Measurements from ENCODE around the gene MARK1. TPM values are rescaled to one million over a fixed set of nuclear protein-coding genes. Genes with fewer than 3 reads are reported as not detected.

The MARK1 gene
- total RNA-seq, 1 experiment from 2014 or later: 1.8 TPM

DNA sequence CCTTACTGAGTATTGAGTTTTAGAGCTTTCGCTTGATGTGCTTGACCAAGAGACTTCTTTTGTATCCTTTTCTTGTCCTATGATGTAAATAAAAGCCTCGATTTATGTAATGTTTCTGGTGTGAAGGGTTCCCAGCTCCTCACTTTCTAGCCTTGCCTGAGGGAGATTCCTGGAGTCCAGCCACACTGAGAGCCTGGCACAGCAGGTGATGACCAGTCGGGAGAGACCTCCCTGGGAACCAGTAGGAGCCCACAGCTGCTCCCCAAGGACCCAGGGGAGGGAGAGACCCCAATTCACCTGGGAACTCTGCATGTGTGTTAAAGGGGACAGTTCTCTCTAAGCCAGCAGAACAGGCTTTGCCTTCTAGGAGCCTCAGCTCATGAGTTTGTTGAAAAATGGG, 171.1 kb downstream of the MARK1 start:
- intact Hi-C loops (cut with micrococcal nuclease; ENCODE audit: unreplicated experiment): no loop called here
- Mint-ChIP-seq H3K4me1 (ENCODE audit: low read depth, unreplicated experiment) (no peaks in the 10 kb centered on the region), H3K9me3 (ENCODE audit: low read depth, unreplicated experiment) (no peaks in the 10 kb centered on the region), H3K4me3 (ENCODE audit: low read depth, unreplicated experiment) (no peak overlapping the region), H3K27ac (ENCODE audit: unreplicated experiment) (no peak overlapping the region), H3K27me3 (ENCODE audit: unreplicated experiment) (peaks cover 7% of the 10 kb centered on the region), H3K36me3 (ENCODE audit: insufficient read depth, unreplicated experiment) (no peaks in the 10 kb centered on the region)
- CTCF ChIA-PET: interaction anchor here (1.1 kb wide), 1 partner anchor 34 kb away, joined by 4 read pairs; no protein-coding TSS in a partner anchor
- TF ChIP-seq, protein P1, sequence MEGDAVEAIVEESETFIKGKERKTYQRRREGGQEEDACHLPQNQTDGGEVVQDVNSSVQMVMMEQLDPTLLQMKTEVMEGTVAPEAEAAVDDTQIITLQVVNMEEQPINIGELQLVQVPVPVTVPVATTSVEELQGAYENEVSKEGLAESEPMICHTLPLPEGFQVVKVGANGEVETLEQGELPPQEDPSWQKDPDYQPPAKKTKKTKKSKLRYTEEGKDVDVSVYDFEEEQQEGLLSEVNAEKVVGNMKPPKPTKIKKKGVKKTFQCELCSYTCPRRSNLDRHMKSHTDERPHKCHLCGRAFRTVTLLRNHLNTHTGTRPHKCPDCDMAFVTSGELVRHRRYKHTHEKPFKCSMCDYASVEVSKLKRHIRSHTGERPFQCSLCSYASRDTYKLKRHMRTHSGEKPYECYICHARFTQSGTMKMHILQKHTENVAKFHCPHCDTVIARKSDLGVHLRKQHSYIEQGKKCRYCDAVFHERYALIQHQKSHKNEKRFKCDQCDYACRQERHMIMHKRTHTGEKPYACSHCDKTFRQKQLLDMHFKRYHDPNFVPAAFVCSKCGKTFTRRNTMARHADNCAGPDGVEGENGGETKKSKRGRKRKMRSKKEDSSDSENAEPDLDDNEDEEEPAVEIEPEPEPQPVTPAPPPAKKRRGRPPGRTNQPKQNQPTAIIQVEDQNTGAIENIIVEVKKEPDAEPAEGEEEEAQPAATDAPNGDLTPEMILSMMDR (IDR thresholded peaks at IDR 0.05; ENCODE audit: unreplicated experiment): no peak
- no TSS peak for BruUV-seq (replicated peaks)
- no peak for DNase-seq

DNA sequence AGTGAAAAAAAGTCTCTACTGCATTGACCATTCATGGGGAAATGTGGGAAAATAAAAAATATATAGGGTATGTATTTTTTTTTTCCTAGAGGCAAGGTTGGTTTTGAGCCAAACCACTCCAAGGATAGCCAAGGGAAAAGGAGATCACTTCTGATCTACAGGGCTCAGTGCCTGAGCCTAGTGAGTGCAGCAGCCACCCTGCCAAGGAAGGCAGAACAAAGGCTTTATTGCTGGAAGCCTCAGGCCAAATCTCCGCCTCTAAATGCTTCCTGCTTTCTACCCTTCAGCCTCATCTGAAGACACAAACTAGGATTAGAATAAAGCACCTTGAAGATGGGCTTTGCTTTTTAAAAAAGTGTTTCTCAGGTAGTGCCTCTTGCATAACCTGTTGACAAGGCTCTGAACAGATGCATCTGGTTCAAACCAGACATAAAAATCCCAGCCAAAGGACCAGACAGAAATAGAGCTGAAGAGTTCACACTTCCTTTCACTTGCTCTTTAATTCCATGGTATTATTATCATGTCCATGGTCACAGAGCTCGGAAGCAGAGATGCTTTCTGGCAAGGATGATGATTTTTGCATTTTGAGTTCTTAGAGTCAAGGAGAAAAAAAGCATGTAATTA, 172.7 kb downstream of the MARK1 start:
- no peaks in the 10 kb centered on the region for H3K4me1 Mint-ChIP-seq (ENCODE audit: low read depth, unreplicated experiment)

DNA sequence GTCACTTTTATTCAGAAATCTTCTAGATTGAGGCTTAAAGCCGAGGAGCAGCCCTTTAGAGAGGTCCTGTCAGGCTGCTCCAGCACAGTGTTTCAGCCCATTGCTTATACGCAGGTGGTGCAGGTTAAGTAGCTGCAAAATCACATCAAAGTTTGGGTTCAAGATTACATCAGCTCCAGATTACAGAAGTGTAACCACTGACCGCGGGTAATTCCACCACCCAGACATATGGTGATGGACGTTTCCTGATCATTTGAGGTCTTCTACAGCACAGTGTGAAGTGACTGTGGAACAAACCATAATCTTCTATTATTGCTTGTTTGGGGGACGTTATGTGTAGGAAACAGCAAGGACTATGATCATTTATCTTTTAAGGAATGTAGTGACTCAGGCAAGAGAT, 174.0 kb downstream of the MARK1 start:
- Mint-ChIP-seq H3K36me3 (ENCODE audit: insufficient read depth, unreplicated experiment) (no peaks in the 10 kb centered on the region), H3K4me3 (ENCODE audit: low read depth, unreplicated experiment) (no peak overlapping the region), H3K27ac (ENCODE audit: unreplicated experiment) (no peak overlapping the region), H3K27me3 (ENCODE audit: unreplicated experiment) (peaks cover 7% of the 10 kb centered on the region), H3K4me1 (ENCODE audit: low read depth, unreplicated experiment) (no peaks in the 10 kb centered on the region), H3K9me3 (ENCODE audit: low read depth, unreplicated experiment) (no peaks in the 10 kb centered on the region)
- intact Hi-C loops (cut with micrococcal nuclease; ENCODE audit: unreplicated experiment): no loop called here
- no TSS peak for BruUV-seq (replicated peaks)
- CTCF ChIA-PET: no interaction called here
- TF ChIP-seq, protein P1 (IDR thresholded peaks at IDR 0.05; ENCODE audit: unreplicated experiment): no peak
- DNase-seq: no peak

More for the DNA sequence above, 172.7 kb downstream of the MARK1 start:
- CTCF ChIA-PET: no interaction called here
- TF ChIP-seq, protein P1 (IDR thresholded peaks at IDR 0.05; ENCODE audit: unreplicated experiment): no peak
- H3K9me3 Mint-ChIP-seq (ENCODE audit: low read depth, unreplicated experiment): no peaks in the 10 kb centered on the region
- peaks cover 7% of the 10 kb centered on the region for H3K27me3 Mint-ChIP-seq (ENCODE audit: unreplicated experiment)
- DNase-seq: no peak
- H3K27ac Mint-ChIP-seq (ENCODE audit: unreplicated experiment): no peak overlapping the region
- no peaks in the 10 kb centered on the region for H3K36me3 Mint-ChIP-seq (ENCODE audit: insufficient read depth, unreplicated experiment)
- no peak overlapping the region for H3K4me3 Mint-ChIP-seq (ENCODE audit: low read depth, unreplicated experiment)
- intact Hi-C loops (cut with micrococcal nuclease; ENCODE audit: unreplicated experiment): no loop called here
- no TSS peak for BruUV-seq (replicated peaks)

DNA sequence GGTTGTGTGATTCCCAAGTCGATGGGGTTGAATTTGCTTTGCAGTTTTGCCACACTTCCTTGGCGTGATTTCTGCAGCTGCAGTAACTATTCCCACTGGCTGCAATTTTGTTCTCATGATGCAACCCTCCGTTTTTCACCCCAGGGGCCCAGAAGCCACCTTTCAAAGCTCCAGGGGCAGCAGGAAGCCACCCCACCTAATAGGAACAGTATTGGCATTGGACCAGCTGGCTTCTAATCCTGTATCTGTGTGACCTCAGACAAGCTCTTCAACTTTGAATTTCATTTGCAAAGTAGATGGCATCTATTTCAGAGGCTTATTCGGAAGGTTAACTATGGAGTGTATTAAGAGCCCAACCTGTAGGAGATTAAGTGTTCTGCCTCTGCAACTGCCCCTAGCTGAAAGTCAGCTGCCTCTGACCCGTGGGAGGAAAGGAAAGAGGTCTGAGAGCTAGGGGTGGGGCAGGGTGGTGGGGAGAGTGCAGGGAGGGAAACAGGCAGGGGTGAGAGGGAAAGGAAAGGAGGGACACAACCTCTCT, 174.9 kb downstream of the MARK1 start:
- TF ChIP-seq, protein P1 (IDR thresholded peaks at IDR 0.05; ENCODE audit: unreplicated experiment): no peak
- H3K9me3 Mint-ChIP-seq (ENCODE audit: low read depth, unreplicated experiment): no peaks in the 10 kb centered on the region
- no peaks in the 10 kb centered on the region for H3K36me3 Mint-ChIP-seq (ENCODE audit: insufficient read depth, unreplicated experiment)
- CTCF ChIA-PET: interaction anchor here (0.5 kb wide), 1 partner anchor 21 kb away, joined by 3 read pairs; no protein-coding TSS in a partner anchor
- H3K27ac Mint-ChIP-seq (ENCODE audit: unreplicated experiment): no peak overlapping the region
- BruUV-seq (replicated peaks): no TSS peak
- H3K27me3 Mint-ChIP-seq (ENCODE audit: unreplicated experiment): peaks cover 7% of the 10 kb centered on the region
- DNase-seq: no peak
- no peak overlapping the region for H3K4me3 Mint-ChIP-seq (ENCODE audit: low read depth, unreplicated experiment)
- no peaks in the 10 kb centered on the region for H3K4me1 Mint-ChIP-seq (ENCODE audit: low read depth, unreplicated experiment)
- intact Hi-C loops (cut with micrococcal nuclease; ENCODE audit: unreplicated experiment): no loop called here
